Loucy (cell line): ENCODE measurements around the gene PHOX2B.

ENCODE experiments used
- H2AFZ ChIP-seq: fragments of 200-600 bp; sonication (generic); 2 replicates; pipeline ENCODE4 v1.6.0; 2016; ENCODE audit warnings: antibody characterized with exemption, mild to moderate bottlenecking, low read length, moderate library complexity
- H3F3A ChIP-seq: fragments of 200-600 bp; 2 replicates; pipeline ENCODE4 v1.6.0; 2016; ENCODE audit warnings: antibody characterized with exemption, low read depth, mild to moderate bottlenecking
- H3K27me3 ChIP-seq: fragments of 200-600 bp; sonication (generic); 2 replicates; pipeline ENCODE4 v1.6.1; 2014; ENCODE audit warnings: low read length, mild to moderate bottlenecking; ENCODE audit not compliant: insufficient read depth, poor library complexity, severe bottlenecking
- H3K36me3 ChIP-seq: fragments of 200-600 bp; sonication (generic); 2 replicates; pipeline ENCODE4 v1.6.1; 2016; ENCODE audit warnings: low read length; ENCODE audit not compliant: insufficient read depth
- H3K4me1 ChIP-seq: fragments of 200-600 bp; sonication (generic); 2 replicates; pipeline ENCODE4 v1.5.1; 2014; ENCODE audit warnings: low read length, mild to moderate bottlenecking; ENCODE audit not compliant: insufficient read depth, poor library complexity, severe bottlenecking
- H3K4me2 ChIP-seq: fragments of 200-600 bp; sonication (generic); 2 replicates; pipeline ENCODE4 v1.6.0; 2014; ENCODE audit warnings: antibody characterized with exemption, low read length, low read depth, mild to moderate bottlenecking; ENCODE audit not compliant: poor library complexity, severe bottlenecking
- H3K4me3 ChIP-seq: fragments of 200-600 bp; sonication (generic); 2 replicates; pipeline ENCODE4 v1.5.1; 2014; ENCODE audit warnings: low read length, mild to moderate bottlenecking, mixed read lengths; ENCODE audit not compliant: poor library complexity, severe bottlenecking
- H3K79me2 ChIP-seq: fragments of 200-600 bp; sonication (generic); 2 replicates; pipeline ENCODE4 v1.6.1; 2014; ENCODE audit warnings: low read length; ENCODE audit not compliant: insufficient read depth
- H3K9ac ChIP-seq: fragments of 200-600 bp; sonication (generic); 2 replicates; pipeline ENCODE4 v1.6.0; 2014; ENCODE audit warnings: mild to moderate bottlenecking, low read depth, low read length, moderate library complexity; ENCODE audit not compliant: poor library complexity, severe bottlenecking
- H3K9me2 ChIP-seq: fragments of 200-600 bp; sonication (generic); replicated peaks from 2 replicates; pipeline ENCODE4 v1.6.1; 2016; ENCODE audit warnings: low read depth, low read length, mixed read lengths
- H3K9me3 ChIP-seq: fragments of 200-600 bp; sonication (generic); 2 replicates; pipeline ENCODE4 v1.6.1; 2014; ENCODE audit warnings: mild to moderate bottlenecking, antibody characterized with exemption, low read length, low read depth; ENCODE audit not compliant: insufficient read depth
- H4K20me1 ChIP-seq: fragments of 200-600 bp; sonication (generic); 2 replicates; pipeline ENCODE4 v1.6.0; 2014; ENCODE audit warnings: antibody characterized with exemption, low read length, mild to moderate bottlenecking; ENCODE audit not compliant: insufficient read depth, poor library complexity, severe bottlenecking
- EZH2phosphoT487 ChIP-seq: fragments of 200-600 bp; IDR thresholded peaks from 2 replicates; pipeline ENCODE4 v1.6.1; 2018; ENCODE audit warnings: antibody characterized with exemption, mild to moderate bottlenecking, moderate library complexity, borderline replicate concordance
- TF ChIP-seq, protein P1 (sequence below): fragments of 200-600 bp; sonication (generic); conservative IDR thresholded peaks from 2 replicates; pipeline ENCODE4 v1.5.1; 2014; ENCODE audit warnings: mild to moderate bottlenecking, antibody characterized with exemption, low read length

Gene PHOX2B

DNA sequence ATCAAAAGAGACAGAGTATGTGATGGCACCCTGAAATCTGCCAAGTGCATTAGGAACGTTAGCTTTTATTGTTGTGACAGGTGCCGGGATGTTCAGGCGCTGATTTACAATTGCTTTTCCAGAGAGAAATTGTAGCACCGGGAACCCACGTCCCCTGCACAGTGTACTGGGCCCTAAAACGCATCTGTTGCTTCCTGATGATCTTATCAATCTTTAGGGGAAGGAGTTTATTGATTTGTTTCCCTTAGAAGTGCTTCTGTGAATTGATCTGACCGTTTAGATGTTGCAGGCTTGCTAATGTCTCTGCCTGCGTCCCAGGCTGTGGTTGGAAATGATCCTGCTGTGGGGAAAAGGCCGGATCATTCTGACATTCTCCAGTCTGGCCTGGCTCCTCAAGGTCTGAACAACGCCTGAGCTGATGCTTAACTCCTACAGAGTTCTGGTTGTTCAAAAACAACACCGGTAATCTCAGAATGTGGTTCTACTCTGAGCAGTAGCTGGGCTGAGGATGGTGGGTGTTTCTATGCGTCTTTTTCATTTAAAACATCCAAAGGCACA lies 16.9 kb downstream of the PHOX2B start:
- Histone ChIP-seq H3K4me1 (no peaks in the 10 kb centered on the region), H3K9me2 (no peaks in the 10 kb centered on the region), H3K36me3 (no peaks in the 10 kb centered on the region), H4K20me1 (no peaks in the 10 kb centered on the region), H3K79me2 (no peaks in the 10 kb centered on the region), H3K9me3 (0 out of 2 replicates have a peak, but pooled peaks cover 3% of the 10 kb centered on the region), H3K4me3 (no peak overlapping the region), H3K4me2 (no peak overlapping the region), H2AFZ (no peak overlapping the region), H3F3A (no peaks in the 10 kb centered on the region), H3K9ac (no peak overlapping the region), H3K27me3 (no peaks in the 10 kb centered on the region)
- TF ChIP-seq EZH2phosphoT487: no peak
- TF ChIP-seq, protein P1, sequence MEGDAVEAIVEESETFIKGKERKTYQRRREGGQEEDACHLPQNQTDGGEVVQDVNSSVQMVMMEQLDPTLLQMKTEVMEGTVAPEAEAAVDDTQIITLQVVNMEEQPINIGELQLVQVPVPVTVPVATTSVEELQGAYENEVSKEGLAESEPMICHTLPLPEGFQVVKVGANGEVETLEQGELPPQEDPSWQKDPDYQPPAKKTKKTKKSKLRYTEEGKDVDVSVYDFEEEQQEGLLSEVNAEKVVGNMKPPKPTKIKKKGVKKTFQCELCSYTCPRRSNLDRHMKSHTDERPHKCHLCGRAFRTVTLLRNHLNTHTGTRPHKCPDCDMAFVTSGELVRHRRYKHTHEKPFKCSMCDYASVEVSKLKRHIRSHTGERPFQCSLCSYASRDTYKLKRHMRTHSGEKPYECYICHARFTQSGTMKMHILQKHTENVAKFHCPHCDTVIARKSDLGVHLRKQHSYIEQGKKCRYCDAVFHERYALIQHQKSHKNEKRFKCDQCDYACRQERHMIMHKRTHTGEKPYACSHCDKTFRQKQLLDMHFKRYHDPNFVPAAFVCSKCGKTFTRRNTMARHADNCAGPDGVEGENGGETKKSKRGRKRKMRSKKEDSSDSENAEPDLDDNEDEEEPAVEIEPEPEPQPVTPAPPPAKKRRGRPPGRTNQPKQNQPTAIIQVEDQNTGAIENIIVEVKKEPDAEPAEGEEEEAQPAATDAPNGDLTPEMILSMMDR: no peak

DNA sequence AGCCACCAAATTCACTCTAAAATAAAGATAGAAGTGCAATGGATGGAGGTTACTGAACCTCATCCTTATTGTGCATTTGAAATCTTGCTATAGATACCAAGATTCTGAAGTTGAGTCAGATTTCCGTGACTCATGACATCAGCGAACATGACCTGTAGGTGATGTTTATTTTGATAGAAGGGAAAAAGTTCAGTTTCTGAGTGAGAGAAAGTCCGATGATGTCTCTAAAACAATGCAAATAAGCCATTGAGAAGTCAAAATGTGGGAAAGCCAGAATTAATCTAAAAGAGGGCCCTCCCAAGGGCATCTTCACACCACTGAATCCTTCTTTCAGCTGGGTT lies 20.0 kb downstream of the PHOX2B start:
- Histone ChIP-seq H3K36me3 (no peaks in the 10 kb centered on the region), H3K9ac (no peak overlapping the region), H3K79me2 (no peaks in the 10 kb centered on the region), H3K9me2 (no peaks in the 10 kb centered on the region), H2AFZ (no peak overlapping the region), H3K27me3 (no peaks in the 10 kb centered on the region), H3K4me1 (no peaks in the 10 kb centered on the region), H4K20me1 (no peaks in the 10 kb centered on the region), H3K4me3 (no peak overlapping the region), H3K9me3 (0 out of 2 replicates have a peak, but pooled peaks cover 3% of the 10 kb centered on the region), H3F3A (no peaks in the 10 kb centered on the region), H3K4me2 (no peak overlapping the region)
- TF ChIP-seq, protein P1: no peak
- TF ChIP-seq EZH2phosphoT487: no peak

DNA sequence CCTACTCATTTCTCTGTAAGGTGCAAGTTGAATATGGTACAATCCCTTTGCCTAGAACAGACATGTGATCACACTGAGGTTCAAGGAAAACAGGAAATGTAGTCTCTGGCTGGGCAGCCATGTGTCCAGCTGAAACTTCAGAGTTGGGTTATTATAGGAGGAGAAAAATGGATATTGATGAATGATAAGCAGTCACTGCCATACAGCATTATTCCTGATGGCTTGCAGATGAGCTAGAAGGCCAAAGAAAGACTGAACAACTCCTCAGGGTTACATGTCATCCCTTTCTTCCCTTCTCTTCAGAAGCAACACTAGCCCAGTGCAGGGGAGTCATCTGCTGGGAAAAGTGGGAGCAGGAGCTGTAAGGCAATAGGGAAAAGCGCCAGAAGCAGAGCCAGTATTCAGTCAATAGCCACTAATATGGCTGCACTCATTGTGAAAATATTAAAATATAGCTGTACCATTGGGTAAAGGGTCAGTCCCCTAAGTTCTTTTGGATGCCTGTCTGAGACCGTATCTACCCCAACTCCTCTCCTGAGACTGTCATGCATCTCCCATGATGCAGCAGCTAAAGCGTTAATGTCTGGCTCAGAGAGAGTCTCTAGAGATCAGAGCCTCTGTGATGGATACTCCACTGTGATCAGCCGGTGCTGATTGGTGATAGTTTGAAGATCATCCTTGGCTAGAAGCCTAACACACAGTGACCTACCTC lies 20.5 kb downstream of the PHOX2B start:
- no peak overlapping the region for H2AFZ ChIP-seq
- H3K9me3 ChIP-seq: 0 out of 2 replicates have a peak, but pooled peaks cover 3% of the 10 kb centered on the region
- H3K27me3 ChIP-seq: no peaks in the 10 kb centered on the region
- no peaks in the 10 kb centered on the region for H3K79me2 ChIP-seq
- H3K4me3 ChIP-seq: no peak overlapping the region
- H3K4me2 ChIP-seq: no peak overlapping the region
- TF ChIP-seq EZH2phosphoT487: no peak
- TF ChIP-seq, protein P1: no peak
- H3K9ac ChIP-seq: no peak overlapping the region
- H4K20me1 ChIP-seq: no peaks in the 10 kb centered on the region
- H3K4me1 ChIP-seq: no peaks in the 10 kb centered on the region
- no peaks in the 10 kb centered on the region for H3F3A ChIP-seq
- H3K36me3 ChIP-seq: no peaks in the 10 kb centered on the region
- H3K9me2 ChIP-seq: no peaks in the 10 kb centered on the region
